HepG2 (cell line): ENCODE results near the gene TMC8. TPM values are rescaled to one million over a fixed set of nuclear protein-coding genes. Genes with fewer than 3 reads are reported as not detected.

Source experiments
- ATAC-seq: fragments of 200-7000 bp; cut with Tn5 transposase; 3 replicates; pipeline ENCODE4 v1.9.1; 2020; ENCODE audit warnings: mild to moderate bottlenecking, moderate library complexity
- BruUV-seq: library from RNA; stranded (reverse); fragments of 400-500 nt; replicated peaks from 2 replicates; lab custom pipeline; 2021; lab: Mats Ljungman, UMichigan
- CTCF ChIA-PET: fragments of 300-600 bp; formaldehyde crosslinking; extraction: SDS; loops from one replicate; lab custom pipeline; 2021; ENCODE audit warnings: low total read pairs, inconsistent platforms, low intra/inter-chr PET ratio; lab: Yijun Ruan, JAX
- POLR2A ChIA-PET: fragments of 350-600 bp; sonication (Branson Sonifier 250); formaldehyde crosslinking; loops from one replicate; lab custom pipeline; 2020; ENCODE audit warnings: antibody characterized with exemption, inconsistent platforms; lab: Yijun Ruan, JAX
- DNase-seq: peaks from one replicate; pipeline ENCODE4 v3.0.0-alpha.2; 2015; ENCODE audit warnings: low spot score
- FAIRE-seq: peaks from 3 replicates; lab custom pipeline; 2011; peaks lifted over from hg19 to GRCh38; lab: Jason Lieb, UNC
- H2AFZ ChIP-seq: one replicate; pipeline ENCODE4 v1.6.1; 2011; ENCODE audit warnings: low read length, inconsistent platforms
- H3K27ac ChIP-seq: fragments of 300-600 bp; 3 replicates; pipeline ENCODE4 v1.8.0; 2011; ENCODE audit warnings: mixed run types, mild to moderate bottlenecking, mixed read lengths, low read length, inconsistent platforms; ENCODE audit not compliant: insufficient read depth; ENCODE audit errors: extremely low read length
- H3K27me3 ChIP-seq, 2 experiments: fragments of 200-600 bp in 1 of 2; 2 replicates in 1 of 2; 3 replicates in 1 of 2; pipeline versions ENCODE4 v1.6.0 to v1.8.0; 2011; ENCODE audit warnings: low read length in 2 of 2, mild to moderate bottlenecking in 2 of 2, moderate library complexity in 2 of 2, inconsistent platforms in 1 of 2; ENCODE audit not compliant: insufficient read depth in 2 of 2, control insufficient read depth in 1 of 2
- H3K36me3 ChIP-seq, 2 experiments: fragments of 200-600 bp in 1 of 2; replicated peaks in 1 of 2; 2 replicates in 1 of 2; 3 replicates in 1 of 2; pipeline versions ENCODE4 v1.5.1 to v1.8.0; 2011; ENCODE audit warnings: low read length in 2 of 2, inconsistent platforms in 1 of 2; ENCODE audit not compliant: insufficient read depth in 2 of 2, control insufficient read depth in 1 of 2
- H3K4me1 ChIP-seq: 2 replicates; pipeline ENCODE4 v1.5.1; 2012; ENCODE audit warnings: low read length, inconsistent platforms; ENCODE audit not compliant: insufficient read depth
- H3K4me2 ChIP-seq: 2 replicates; pipeline ENCODE4 v1.6.0; 2011; ENCODE audit warnings: low read depth, low read length, inconsistent platforms
- H3K4me3 ChIP-seq, 3 experiments: fragments of 200-600 bp in 1 of 3; sonication (generic), shearing (Covaris generic) in 1 of 3; replicated peaks in 1 of 3; 2 replicates each; pipeline ENCODE4 v1.5.1; 2011 to 2016; ENCODE audit warnings: low read length in 3 of 3, inconsistent platforms in 2 of 3, low read depth in 2 of 3, mild to moderate bottlenecking in 2 of 3, control low read depth in 1 of 3, mixed read lengths in 1 of 3; ENCODE audit not compliant: insufficient read depth in 1 of 3
- H3K79me2 ChIP-seq: one replicate; pipeline ENCODE4 v1.6.1; 2011; ENCODE audit warnings: low read length, inconsistent platforms; ENCODE audit not compliant: insufficient read depth
- H3K9ac ChIP-seq: 2 replicates; pipeline ENCODE4 v1.6.0; 2011; ENCODE audit warnings: mild to moderate bottlenecking, low read depth, low read length, inconsistent platforms; ENCODE audit not compliant: insufficient read depth
- H3K9me3 ChIP-seq: 2 replicates; pipeline ENCODE4 v1.5.1; 2012; ENCODE audit warnings: mild to moderate bottlenecking, low read length
- H4K20me1 ChIP-seq: 2 replicates; pipeline ENCODE4 v1.6.0; 2011; ENCODE audit warnings: inconsistent platforms, mild to moderate bottlenecking, low read length, moderate library complexity; ENCODE audit not compliant: insufficient read depth
- CEBPB ChIP-seq: IDR thresholded peaks from 2 replicates; pipeline ENCODE4 v1.6.1; 2011; ENCODE audit warnings: low read depth, low read length, improper control_type of control experiment, borderline replicate concordance
- EHMT2 ChIP-seq: fragments of 200-600 bp; sonication (generic); IDR thresholded peaks from 2 replicates; pipeline ENCODE4 v1.7.0; 2017; ENCODE audit warnings: antibody characterized with exemption, low read depth, low read length, borderline replicate concordance
- POLR2A ChIP-seq, 2 experiments: IDR thresholded peaks; 2 replicates each; pipeline ENCODE4 v1.6.1; 2011; ENCODE audit warnings: low read depth in 2 of 2, low read length in 2 of 2, mild to moderate bottlenecking in 1 of 2, moderate library complexity in 1 of 2; ENCODE audit not compliant: insufficient read depth in 1 of 2
- RBFOX2 ChIP-seq: fragments of 200-400 bp; formaldehyde crosslinking; IDR thresholded peaks from 2 replicates; pipeline ENCODE4 v1.6.1; 2017; ENCODE audit warnings: low read depth, mild to moderate bottlenecking, low read length
- SNAPC5 ChIP-seq: sonication (generic); formaldehyde crosslinking; IDR thresholded peaks from 2 replicates; pipeline ENCODE4 v1.8.1; 2023; ENCODE audit warnings: mild to moderate bottlenecking, missing genetic modification reagents, borderline replicate concordance
- ZNF768 ChIP-seq: sonication (generic); formaldehyde crosslinking; IDR thresholded peaks from 2 replicates; pipeline ENCODE4 v1.4.0; 2020; ENCODE audit warnings: missing genetic modification reagents
- WGBS: methylation state at CpG from one replicate; pipeline ENCODE4 v1.1.6; 2017; ENCODE audit warnings: low lambda C conversion rate; 5-methylcytosine and 5-hydroxymethylcytosine counted together
- in situ Hi-C: cut with HindIII; loops from 2 replicates; pipeline ENCODE4 v1.10.0; 2017; ENCODE audit warnings: low pct_unique_long_range_greater_than_20kb; ENCODE audit not compliant: extremely low pct_ligation_motif_present
- intact Hi-C: fragments of 100-400 bp; cut with micrococcal nuclease; formaldehyde crosslinking; loops from one replicate; pipeline ENCODE4 v1.10.0; 2022; ENCODE audit not compliant: unreplicated experiment
- polyA plus RNA-seq, 8 experiments: library from polyadenylated mRNA; depleted of rRNA in 3 of 8; stranded (reverse) in 7 of 8; unstranded in 1 of 8; fragments of >200 nt; fragmentation: Illumina TruSeq in 4 of 8; extraction: Trizol in 4 of 8; gene quantifications; 2 replicates each; pipeline versions ENCODE4 v1.2.1 to v1.2.3, GENCODE V29; 2011 to 2016; ENCODE audit warnings: low read depth in 4 of 8, missing spikeins in 1 of 8, mixed read lengths in 1 of 8; ENCODE audit not compliant: insufficient read depth in 1 of 8
- total RNA-seq, 5 experiments: library from RNA; depleted of rRNA; stranded (reverse); fragments of >200 nt; fragmentation: Illumina TruSeq; extraction: Trizol; gene quantifications; 2 replicates each; pipeline ENCODE4 v1.2.3, GENCODE V29; 2016; ENCODE audit warnings: low read depth in 1 of 5

Gene TMC8
- total and polyA plus RNA-seq, 2 of the 13 experiments (the other 11 are each of a cell fraction or from before 2014, with no cell fraction given): 0.53 to 7.8 TPM

GRCh38 chr17:78124836-78125137 lies 5.8 kb upstream of the TMC8 start:
- CTCF ChIA-PET: no interaction called here
- peaks cover 19% of the 10 kb centered on the region for H3K79me2 ChIP-seq

GRCh38 chr17:78125138-78125913 lies 5.2 kb upstream of the TMC8 start:
- H3K4me1 ChIP-seq: peaks cover 36% of the 10 kb centered on the region
- H4K20me1 ChIP-seq: peaks cover 8% of the 10 kb centered on the region; the same call in 1 of the 2 replicates
- DNase-seq: no peak
- CTCF ChIA-PET: no interaction called here
- H3K9me3 ChIP-seq: no peaks in the 10 kb centered on the region
- H3K4me2 ChIP-seq: no peak overlapping the region
- peaks cover 39 to 47% of the 10 kb centered on the region in 2 experiments; a peak in 4 of 5 replicates for H3K36me3 ChIP-seq
- no peak overlapping the region for H2AFZ ChIP-seq
- TF ChIP-seq CEBPB (no peak), SNAPC5 (no peak), RBFOX2 (peak; percentile 42; the same call in 1 of the 2 replicates), POLR2A (IDR thresholded peaks at IDR 0.05; ENCODE audit: insufficient read depth in 1 of 2, low read depth in 2 of 2, low read length in 2 of 2) (0 out of 4 replicates have a peak, but pooled peaks of 1 of the 2 experiments have one; percentile 13)
- TF ChIP-seq, all 625 proteins: peak for 2
- no peak overlapping the region for H3K9ac ChIP-seq
- POLR2A ChIA-PET: no interaction called here
- WGBS: 97% methylated on average over 35 of the region's 39 CpGs
- peaks cover 19% of the 10 kb centered on the region for H3K79me2 ChIP-seq
- no peak for FAIRE-seq
- intact Hi-C loops: loop anchor here (5.0 kb wide), 1 partner anchor 42 kb away; the partner anchor contains the start of gene SYNGR2
- in situ Hi-C loops: no loop called here
- no peak for ATAC-seq
- no peak overlapping the region for H3K4me3 ChIP-seq
- H3K27ac ChIP-seq: no peak overlapping the region
- BruUV-seq: no TSS peak
- H3K27me3 ChIP-seq: no peaks in the 10 kb centered on the region

More at GRCh38 chr17:78124836-78125137, 5.8 kb upstream of the TMC8 start:
- Histone ChIP-seq H2AFZ (no peak overlapping the region), H3K9ac (no peak overlapping the region), H4K20me1 (peaks cover 11% of the 10 kb centered on the region; the same call in 1 of the 2 replicates), H3K27me3 (no peaks in the 10 kb centered on the region), H3K4me1 (peaks cover 34% of the 10 kb centered on the region), H3K9me3 (no peaks in the 10 kb centered on the region), H3K4me2 (no peak overlapping the region), H3K36me3 (peaks cover 39 to 48% of the 10 kb centered on the region in 2 experiments; a peak in 4 of 5 replicates)
- in situ Hi-C loops: no loop called here
- FAIRE-seq: no peak
- WGBS: 98% methylated on average over 8 of the region's 12 CpGs
- TF ChIP-seq EHMT2: no peak
- TF ChIP-seq ZNF768 (CRISPR knock-in tag): peak; percentile 1; the same call in 1 of the 2 replicates
- TF ChIP-seq, all 625 proteins: peak for 1
- DNase-seq (no peak), ATAC-seq (no peak)
- POLR2A ChIA-PET: interaction anchor here (1.0 kb wide), 1 partner anchor 45 kb away, joined by 3 read pairs; no protein-coding TSS in a partner anchor
- BruUV-seq: no TSS peak
- no peak overlapping the region for H3K4me3 ChIP-seq
- intact Hi-C loops: loop anchor here (5.0 kb wide), 1 partner anchor 43 kb away; the partner anchor contains the start of gene SYNGR2
- H3K27ac ChIP-seq: no peak overlapping the region
